ENCODE results near the gene ZNF423. TPM values are rescaled to one million over a fixed set of nuclear protein-coding genes. Genes with fewer than 3 reads are reported as not detected.

The ZNF423 gene
- polyA plus RNA-seq, 1 of the 3 experiments (the other 2 are of a cell fraction) = 1.2 TPM

GRCh38 chr16:49746545-49746944, 109.4 kb downstream of the ZNF423 start:
- WGBS (ENCODE audit: low lambda C conversion rate) = 59% methylated on average over 8 of the region's 13 CpGs
- Histone ChIP-seq H3F3A (replicated peaks; ENCODE audit: insufficient read depth) (no peaks in the 10 kb centered on the region), H3K27ac (ENCODE audit: low read depth in 2 of 2, low read length in 1 of 2) (no peak overlapping the region; a peak in 1 of 4 replicates), H3K4me2 (no peak overlapping the region), H3K4me1 (ENCODE audit: control insufficient read depth in 1 of 2, insufficient read depth in 2 of 2, low read depth in 1 of 2, low read length in 1 of 2) (peaks cover 0 to 90% of the 10 kb centered on the region in 2 experiments; a peak in 3 of 4 replicates), H3K9ac (no peak overlapping the region), H3K36me3 (replicated peaks in 1 of 2; ENCODE audit: control insufficient read depth in 1 of 2, insufficient read depth in 2 of 2, low read length in 1 of 2) (no peaks in the 10 kb centered on the region), H3K4me3 (ENCODE audit: low read depth in 2 of 2, low read length in 1 of 2) (no peak overlapping the region), H2AFZ (ENCODE audit: low read depth) (no peak overlapping the region), H3K9me2 (no peaks in the 10 kb centered on the region), H4K20me1 (ENCODE audit: insufficient read depth) (no peaks in the 10 kb centered on the region), H3K9me3 (no peaks in the 10 kb centered on the region), H3K27me3 (ENCODE audit: insufficient read depth) (no peaks in the 10 kb centered on the region), H3K79me2 (ENCODE audit: insufficient read depth) (no peaks in the 10 kb centered on the region)
- DNase-seq = no peak
- POLR2A ChIA-PET = interaction anchor here (1.3 kb wide), 1 partner anchor 82 kb away, joined by 5 read pairs; no protein-coding TSS in a partner anchor
- no peak for TF ChIP-seq RFX5 (IDR thresholded peaks at IDR 0.05; ENCODE audit: low read length)
- TF ChIP-seq PBX3 (IDR thresholded peaks at IDR 0.05) = no peak
- no peak for TF ChIP-seq ELF1 (IDR thresholded peaks at IDR 0.05)
- no peak for TF ChIP-seq EP300 (IDR thresholded peaks at IDR 0.05; ENCODE audit: borderline replicate concordance in 1 of 2, low read depth in 1 of 2, low read length in 1 of 2)
- TF ChIP-seq RXRA (IDR thresholded peaks at IDR 0.05; ENCODE audit: borderline replicate concordance, low read depth) = no peak
- TF ChIP-seq TEAD4 (IDR thresholded peaks at IDR 0.05; ENCODE audit: borderline replicate concordance, insufficient read depth) = no peak
- TF ChIP-seq YY1 (IDR thresholded peaks at IDR 0.05; ENCODE audit: low read depth) = no peak
- CTCF ChIA-PET = interaction anchor here (1.1 to 2.5 kb wide), 3 partner anchors 111 to 339 kb away, joined by 3 to 13 read pairs (median 3); no protein-coding TSS in a partner anchor

- DNase-seq = no peak
- Histone ChIP-seq H3K4me3 (ENCODE audit: low read depth in 2 of 2, low read length in 1 of 2) (no peak overlapping the region), H3K9me3 (no peaks in the 10 kb centered on the region), H3K9ac (no peak overlapping the region), H3F3A (replicated peaks; ENCODE audit: insufficient read depth) (no peaks in the 10 kb centered on the region), H3K36me3 (replicated peaks in 1 of 2; ENCODE audit: control insufficient read depth in 1 of 2, insufficient read depth in 2 of 2, low read length in 1 of 2) (no peaks in the 10 kb centered on the region), H2AFZ (ENCODE audit: low read depth) (no peak overlapping the region), H4K20me1 (ENCODE audit: insufficient read depth) (no peaks in the 10 kb centered on the region), H3K27me3 (ENCODE audit: insufficient read depth) (no peaks in the 10 kb centered on the region), H3K9me2 (no peaks in the 10 kb centered on the region), H3K4me1 (ENCODE audit: control insufficient read depth in 1 of 2, insufficient read depth in 2 of 2, low read depth in 1 of 2, low read length in 1 of 2) (peaks cover 0 to 78% of the 10 kb centered on the region in 2 experiments; a peak in 3 of 4 replicates), H3K79me2 (ENCODE audit: insufficient read depth) (no peaks in the 10 kb centered on the region), H3K27ac (ENCODE audit: low read depth in 2 of 2, low read length in 1 of 2) (peak overlapping the region in 1 of 2 experiments; percentile 39; a peak in 1 of 4 replicates), H3K4me2 (no peak overlapping the region)
- TF ChIP-seq TEAD4 (IDR thresholded peaks at IDR 0.05; ENCODE audit: borderline replicate concordance, insufficient read depth) = no peak
- no peak for TF ChIP-seq MEF2A (IDR thresholded peaks at IDR 0.05; ENCODE audit: borderline replicate concordance, low read depth)
- TF ChIP-seq YY1 (IDR thresholded peaks at IDR 0.05; ENCODE audit: low read depth) = no peak
- TF ChIP-seq EZH2phosphoT487 (IDR thresholded peaks at IDR 0.05; ENCODE audit: borderline replicate concordance, low read depth) = no peak
- TF ChIP-seq GABPA (IDR thresholded peaks at IDR 0.05; ENCODE audit: low read depth) = no peak
- TF ChIP-seq FOSL2 (IDR thresholded peaks at IDR 0.05; ENCODE audit: borderline replicate concordance, low read depth) = no peak
- no peak for TF ChIP-seq CHD2 (IDR thresholded peaks at IDR 0.05; ENCODE audit: low read length, partially characterized antibody)
- TF ChIP-seq SIN3A (IDR thresholded peaks at IDR 0.05; ENCODE audit: borderline replicate concordance, low read depth, low read length) = no peak
- no peak for TF ChIP-seq RAD21 (IDR thresholded peaks at IDR 0.05; ENCODE audit: low read length)
- no peak for TF ChIP-seq MAX (IDR thresholded peaks at IDR 0.05; ENCODE audit: low read depth)
- no peak for TF ChIP-seq RXRA (IDR thresholded peaks at IDR 0.05; ENCODE audit: borderline replicate concordance, low read depth)
- TF ChIP-seq CTCF (IDR thresholded peaks at IDR 0.05) = no peak
- TF ChIP-seq FOXM1 (IDR thresholded peaks at IDR 0.05; ENCODE audit: low read depth) = no peak
- POLR2A ChIA-PET = interaction anchor here (0.6 kb wide), 1 partner anchor 48 kb away, joined by 3 read pairs; no protein-coding TSS in a partner anchor
- 79% methylated on average over 11 of the region's 11 CpGs for WGBS (ENCODE audit: low lambda C conversion rate)
- CTCF ChIA-PET = interaction anchor here (0.9 to 1.4 kb wide), 6 partner anchors 11 to 153 kb away, joined by 3 to 6 read pairs (median 4); partner anchors contain the start of gene ZNF423
Measured at GRCh38 chr16:49745311-49745747, 110.6 kb downstream of the ZNF423 start.
